ENCODE results near the gene NTN1.
A peak's percentile ranks its signal among the peaks of the same experiment; 100 is the strongest.

Gene NTN1

GRCh38 chr17:9108146-9108545 lies 86.8 kb downstream of the NTN1 start:
- Histone ChIP-seq H3K27ac (peak overlapping the region; percentile 96), H3K9ac (ENCODE audit: insufficient read length) (no peak overlapping the region), H3K4me3 (no peak overlapping the region), H3K9me3 (ENCODE audit: low read depth, low read length) (no peaks in the 10 kb centered on the region), H3K36me3 (ENCODE audit: insufficient read depth, low read length) (no peaks in the 10 kb centered on the region)
- DNase-seq (ENCODE audit: low read depth, low spot score), result no peak
- TF ChIP-seq FOXP2 (optimal IDR thresholded peaks at IDR 0.05; ENCODE audit: control extremely low read depth, extremely low read length, insufficient read depth), result no peak
- TF ChIP-seq POLR2AphosphoS5 (IDR thresholded peaks at IDR 0.05; ENCODE audit: borderline replicate concordance, low read depth, low read length), result no peak
- no peak for TF ChIP-seq EZH2 (IDR thresholded peaks at IDR 0.05)

GRCh38 chr17:9109933-9110332 lies 88.6 kb downstream of the NTN1 start:
- Histone ChIP-seq H3K27ac (no peak overlapping the region), H3K9ac (ENCODE audit: insufficient read length) (no peak overlapping the region), H3K4me3 (no peak overlapping the region), H3K9me3 (ENCODE audit: low read depth, low read length) (no peaks in the 10 kb centered on the region), H3K36me3 (ENCODE audit: insufficient read depth, low read length) (no peaks in the 10 kb centered on the region)
- no peak for TF ChIP-seq EZH2 (IDR thresholded peaks at IDR 0.05)
- TF ChIP-seq FOXP2 (optimal IDR thresholded peaks at IDR 0.05; ENCODE audit: control extremely low read depth, extremely low read length, insufficient read depth), result no peak
- TF ChIP-seq POLR2AphosphoS5 (IDR thresholded peaks at IDR 0.05; ENCODE audit: borderline replicate concordance, low read depth, low read length), result no peak
- no peak for DNase-seq (ENCODE audit: low read depth, low spot score)

GRCh38 chr17:9110501-9110900 lies 89.2 kb downstream of the NTN1 start:
- Histone ChIP-seq H3K9me3 (ENCODE audit: low read depth, low read length) (no peaks in the 10 kb centered on the region), H3K4me3 (no peak overlapping the region), H3K27ac (no peak overlapping the region), H3K9ac (ENCODE audit: insufficient read length) (no peak overlapping the region), H3K36me3 (ENCODE audit: insufficient read depth, low read length) (no peaks in the 10 kb centered on the region)
- TF ChIP-seq POLR2AphosphoS5 (IDR thresholded peaks at IDR 0.05; ENCODE audit: borderline replicate concordance, low read depth, low read length) (no peak), EZH2 (IDR thresholded peaks at IDR 0.05) (no peak), FOXP2 (optimal IDR thresholded peaks at IDR 0.05; ENCODE audit: control extremely low read depth, extremely low read length, insufficient read depth) (no peak)
- DNase-seq (ENCODE audit: low read depth, low spot score), result no peak

GRCh38 chr17:9115214-9116191 lies 94.2 kb downstream of the NTN1 start:
- DNase-seq (ENCODE audit: low read depth, low spot score), result no peak
- TF ChIP-seq EZH2 (IDR thresholded peaks at IDR 0.05) (no peak), POLR2AphosphoS5 (IDR thresholded peaks at IDR 0.05; ENCODE audit: borderline replicate concordance, low read depth, low read length) (no peak), FOXP2 (optimal IDR thresholded peaks at IDR 0.05; ENCODE audit: control extremely low read depth, extremely low read length, insufficient read depth) (no peak)

GRCh38 chr17:9116311-9116835 lies 95.1 kb downstream of the NTN1 start:
- Histone ChIP-seq H3K4me3 (no peak overlapping the region), H3K9me3 (ENCODE audit: low read depth, low read length) (no peaks in the 10 kb centered on the region), H3K27ac (no peak overlapping the region), H3K9ac (ENCODE audit: insufficient read length) (no peak overlapping the region), H3K36me3 (ENCODE audit: insufficient read depth, low read length) (no peaks in the 10 kb centered on the region)
- no peak for TF ChIP-seq EZH2 (IDR thresholded peaks at IDR 0.05)
- no peak for TF ChIP-seq FOXP2 (optimal IDR thresholded peaks at IDR 0.05; ENCODE audit: control extremely low read depth, extremely low read length, insufficient read depth)
- TF ChIP-seq POLR2AphosphoS5 (IDR thresholded peaks at IDR 0.05; ENCODE audit: borderline replicate concordance, low read depth, low read length), result no peak
- no peak for DNase-seq (ENCODE audit: low read depth, low spot score)

More at GRCh38 chr17:9115214-9116191, 94.2 kb downstream of the NTN1 start:
- Histone ChIP-seq H3K9ac (ENCODE audit: insufficient read length) (no peak overlapping the region), H3K36me3 (ENCODE audit: insufficient read depth, low read length) (no peaks in the 10 kb centered on the region), H3K27ac (no peak overlapping the region), H3K4me3 (no peak overlapping the region), H3K9me3 (ENCODE audit: low read depth, low read length) (no peaks in the 10 kb centered on the region)

- H3K9ac ChIP-seq (ENCODE audit: insufficient read length), result no peak overlapping the region
- TF ChIP-seq POLR2AphosphoS5 (IDR thresholded peaks at IDR 0.05; ENCODE audit: borderline replicate concordance, low read depth, low read length) (no peak), FOXP2 (optimal IDR thresholded peaks at IDR 0.05; ENCODE audit: control extremely low read depth, extremely low read length, insufficient read depth) (no peak), EZH2 (IDR thresholded peaks at IDR 0.05) (no peak)
- DNase-seq (ENCODE audit: low read depth, low spot score), result no peak
- H3K36me3 ChIP-seq (ENCODE audit: insufficient read depth, low read length), result no peaks in the 10 kb centered on the region
- H3K4me3 ChIP-seq, result no peak overlapping the region
- no peaks in the 10 kb centered on the region for H3K9me3 ChIP-seq (ENCODE audit: low read depth, low read length)
- no peak overlapping the region for H3K27ac ChIP-seq
These were observed 95.7 kb downstream of the NTN1 start for GRCh38 chr17:9116861-9117568.

- no peaks in the 10 kb centered on the region for H3K9me3 ChIP-seq (ENCODE audit: low read depth, low read length)
- H3K36me3 ChIP-seq (ENCODE audit: insufficient read depth, low read length), result no peaks in the 10 kb centered on the region
- DNase-seq (ENCODE audit: low read depth, low spot score), result no peak
- TF ChIP-seq POLR2AphosphoS5 (IDR thresholded peaks at IDR 0.05; ENCODE audit: borderline replicate concordance, low read depth, low read length) (no peak), EZH2 (IDR thresholded peaks at IDR 0.05) (no peak), FOXP2 (optimal IDR thresholded peaks at IDR 0.05; ENCODE audit: control extremely low read depth, extremely low read length, insufficient read depth) (no peak)
- no peak overlapping the region for H3K9ac ChIP-seq (ENCODE audit: insufficient read length)
- no peak overlapping the region for H3K27ac ChIP-seq
- no peak overlapping the region for H3K4me3 ChIP-seq
These were observed 99.2 kb downstream of the NTN1 start for GRCh38 chr17:9120471-9120870.
